Measurements from ENCODE around the gene RAB27A. TPM values are rescaled to one million over a fixed set of nuclear protein-coding genes. Genes with fewer than 3 reads are reported as not detected.
"Not testable (repeated sequence)": the region's sequence is repeated elsewhere in the genome, so short reads cannot be mapped to it uniquely, and the experiment has no call there.

Gene RAB27A
- total RNA-seq, 4 donors from 2014 or later = 16.9 to 29.7 (median 21.4) TPM

GRCh38 chr15:55322467-55322866, 32.9 kb upstream of the RAB27A start:
- 66 to 87% methylated on average over 3 to 5 of the region's 5 CpGs for WGBS, 2 donors (ENCODE audit: low coverage in 1 of 2)
- no peak for ATAC-seq
- no peak for TF ChIP-seq POLR2AphosphoS5 (IDR thresholded peaks at IDR 0.05)
- TF ChIP-seq POLR2A (IDR thresholded peaks at IDR 0.05) = no peak
- no peak for TF ChIP-seq EP300 (IDR thresholded peaks at IDR 0.05)

GRCh38 chr15:55320963-55321362, 31.4 kb upstream of the RAB27A start:
- Histone ChIP-seq H3K4me3 (no peak overlapping the region), H3K4me1 (peaks cover 0 to 38% (median 10%) of the 10 kb centered on the region in 3 donors), H3K9me3 (no peaks in the 10 kb centered on the region), H3K36me3 (peaks cover 0 to 15% of the 10 kb centered on the region in 2 donors), H3K27ac (no peak overlapping the region), H3K27me3 (no peaks in the 10 kb centered on the region)
- 78 to 93% methylated on average over 1 of the region's 1 CpG for WGBS, 2 donors (ENCODE audit: low coverage in 1 of 2)
- ATAC-seq = no peak
- TF ChIP-seq EP300 (IDR thresholded peaks at IDR 0.05) = no peak
- TF ChIP-seq CTCF (IDR thresholded peaks at IDR 0.05) = no peak
- TF ChIP-seq POLR2A (IDR thresholded peaks at IDR 0.05) = no peak
- no peak for TF ChIP-seq POLR2AphosphoS5 (IDR thresholded peaks at IDR 0.05)

More at GRCh38 chr15:55322467-55322866, 32.9 kb upstream of the RAB27A start:
- Histone ChIP-seq H3K27ac (no peak overlapping the region), H3K4me1 (peaks cover 0 to 26% (median 7%) of the 10 kb centered on the region in 3 donors), H3K27me3 (no peaks in the 10 kb centered on the region), H3K9me3 (no peaks in the 10 kb centered on the region), H3K4me3 (no peak overlapping the region), H3K36me3 (peaks cover 0 to 18% of the 10 kb centered on the region in 2 donors)

- 12 to 35% methylated on average over 2 of the region's 2 CpGs for WGBS, 2 donors (ENCODE audit: low coverage in 1 of 2)
- Histone ChIP-seq H3K27ac (peak overlapping the region in 1 of 4 donors; percentile 21), H3K4me3 (peak overlapping the region in 1 of 2 donors; percentile 83), H3K9me3 (no peaks in the 10 kb centered on the region), H3K36me3 (peaks cover 0 to 16% of the 10 kb centered on the region in 2 donors), H3K27me3 (no peaks in the 10 kb centered on the region), H3K4me1 (peaks cover 0 to 38% (median 10%) of the 10 kb centered on the region in 3 donors)
- no peak for ATAC-seq
- TF ChIP-seq CTCF (IDR thresholded peaks at IDR 0.05) = no peak
- TF ChIP-seq POLR2A (IDR thresholded peaks at IDR 0.05) = no peak
- TF ChIP-seq POLR2AphosphoS5 (IDR thresholded peaks at IDR 0.05) = no peak
- no peak for TF ChIP-seq EP300 (IDR thresholded peaks at IDR 0.05)
Observed at GRCh38 chr15:55320238-55320550, 30.6 kb upstream of the RAB27A start.

GRCh38 chr15:55319537-55320237, 30.1 kb upstream of the RAB27A start:
- Histone ChIP-seq H3K27me3 (no peaks in the 10 kb centered on the region), H3K9me3 (no peaks in the 10 kb centered on the region), H3K4me1 (peaks cover 0 to 38% (median 10%) of the 10 kb centered on the region in 3 donors), H3K4me3 (peak overlapping the region; percentile 83 to 94), H3K27ac (peak overlapping the region; percentile 76 to 90 (median 88)), H3K36me3 (peaks cover 0 to 16% of the 10 kb centered on the region in 2 donors)
- WGBS, 2 donors (ENCODE audit: low coverage in 1 of 2) = 42 to 54% methylated on average over 4 of the region's 4 CpGs
- no peak for TF ChIP-seq POLR2AphosphoS5 (IDR thresholded peaks at IDR 0.05)
- no peak for TF ChIP-seq POLR2A (IDR thresholded peaks at IDR 0.05)
- no peak for TF ChIP-seq EP300 (IDR thresholded peaks at IDR 0.05)
- no peak for TF ChIP-seq CTCF (IDR thresholded peaks at IDR 0.05)
- ATAC-seq = no peak

- Histone ChIP-seq H3K4me1 (peaks cover 0 to 38% (median 10%) of the 10 kb centered on the region in 3 donors), H3K27ac (peak within 1 kb of the TSS; percentile 76 to 90 (median 88)), H3K36me3 (peaks cover 0 to 14% of the 10 kb centered on the region in 2 donors), H3K27me3 (no peaks in the 10 kb centered on the region), H3K9me3 (no peaks in the 10 kb centered on the region), H3K4me3 (peak within 1 kb of the TSS; percentile 83 to 94)
- peak; percentile 96 for ATAC-seq
- WGBS, 2 donors (ENCODE audit: low coverage in 1 of 2) = 0 to 3% methylated on average over 2 to 19 of the region's 49 CpGs
- TF ChIP-seq POLR2AphosphoS5 (IDR thresholded peaks at IDR 0.05) (peak; percentile 86), POLR2A (IDR thresholded peaks at IDR 0.05) (peak; percentile 47 to 65), CTCF (IDR thresholded peaks at IDR 0.05) (peak in 3 of 4 experiments; percentile 32 to 41 (median 33)), EP300 (IDR thresholded peaks at IDR 0.05) (no peak)
Observed at GRCh38 chr15:55318588-55319494, 29.2 kb upstream of the RAB27A start, which contains the start of the genes PIGB and PIGBOS1. Gene PIGB (plus strand): TSS chr15:55319222. CDS start chr15:55319251, 29 bp downstream. Gene PIGBOS1 (minus strand): TSS chr15:55319123. CDS start chr15:55317792, 1,331 bp downstream.

- not testable (repeated sequence) for H3K4me3 ChIP-seq, H3K27me3 ChIP-seq, H3K9me3 ChIP-seq, ATAC-seq, H3K27ac ChIP-seq, H3K4me1 ChIP-seq
- WGBS, 2 donors (ENCODE audit: low coverage in 1 of 2) = no CpG with 5 or more reads among the region's 32 CpGs
- peaks cover 0 to 14% of the 10 kb centered on the region in 2 donors for H3K36me3 ChIP-seq
Observed at GRCh38 chr15:55302801-55303200, 13.2 kb upstream of the RAB27A start.

Data from gastroesophageal sphincter (tissue), 4 donors.